HG03135 (cell line): ENCODE measurements around the gene TMEM250.

ENCODE experiments used
- ATAC-seq: cut with Tn5 transposase; IDR thresholded peaks from one replicate; pipeline ENCODE4 v1.9.1; 2021; ENCODE audit warnings: mild to moderate bottlenecking, moderate library complexity; ENCODE audit not compliant: unreplicated experiment

The TMEM250 gene

DNA sequence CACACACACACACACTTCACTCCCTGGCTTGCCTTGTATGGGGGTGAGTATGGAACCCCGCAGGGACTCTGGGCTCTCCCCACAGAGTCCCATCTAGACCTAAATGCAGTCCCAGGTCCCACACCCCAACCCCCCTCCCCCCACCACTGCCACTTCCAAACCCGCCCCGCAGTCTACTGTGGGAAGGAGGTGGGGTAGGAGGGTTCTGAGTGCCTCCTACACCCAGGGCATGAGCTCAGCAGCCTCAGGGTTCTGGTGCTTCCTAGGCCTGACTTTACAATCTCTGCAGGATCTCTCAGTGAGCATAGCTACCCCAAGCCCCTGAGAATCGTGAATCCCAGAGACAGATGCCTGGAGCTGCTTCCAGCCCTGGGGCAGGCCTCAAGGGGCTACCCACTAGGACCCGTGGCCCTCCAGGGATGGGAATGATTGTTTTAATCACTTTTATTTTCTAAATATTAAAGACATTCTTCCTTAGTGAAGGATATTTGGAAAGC is 22.1 kb downstream of the TMEM250 start:
- no peak for ATAC-seq

DNA sequence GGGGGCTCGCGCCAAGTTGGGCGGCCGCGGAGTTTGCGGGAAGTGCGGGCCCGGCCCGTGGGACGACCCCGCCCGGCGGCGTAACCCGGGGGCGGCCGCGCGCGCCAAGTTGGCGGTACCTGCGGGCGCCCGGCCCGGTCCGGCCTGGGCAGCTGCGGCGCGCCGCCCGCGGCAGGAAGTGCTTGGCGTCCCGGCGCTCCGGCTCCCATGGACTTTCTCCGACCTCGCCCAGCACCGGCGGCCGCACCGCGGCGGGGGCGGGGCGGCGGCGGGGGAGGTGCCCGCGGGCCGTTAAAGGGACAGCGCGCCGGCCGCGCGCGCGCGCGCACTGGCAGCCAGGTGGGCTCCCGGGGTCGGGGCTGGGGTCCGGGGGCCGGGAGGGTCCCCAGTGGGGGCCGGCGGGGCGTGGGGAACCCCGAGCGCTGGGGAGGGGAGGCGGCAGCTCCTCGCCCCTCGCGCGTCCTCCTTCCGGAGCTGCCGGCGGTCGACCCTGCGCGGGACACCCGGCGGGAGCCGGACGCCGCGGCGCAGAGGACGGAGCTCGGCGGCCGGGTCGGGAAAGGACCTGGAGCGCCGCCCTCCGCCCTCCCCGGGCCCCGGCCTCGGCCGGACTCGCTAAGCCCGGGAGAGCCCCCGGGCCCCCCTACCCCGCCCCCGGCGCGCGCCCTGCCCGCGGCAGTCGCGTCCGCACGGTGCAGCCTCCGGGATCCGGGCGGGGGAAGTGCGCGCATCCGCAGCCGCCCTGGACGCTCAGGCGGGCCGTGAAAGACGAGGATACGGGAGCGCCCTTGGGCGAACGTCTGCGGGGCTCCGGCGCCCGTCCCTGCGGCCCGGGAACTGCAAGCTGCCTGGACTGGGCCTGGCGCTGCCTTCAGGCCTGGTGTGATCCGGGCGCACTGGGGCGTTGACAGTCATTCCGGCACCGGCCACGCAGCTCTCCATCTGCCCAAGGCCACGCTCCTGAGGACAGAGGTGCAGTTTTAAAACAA is 23.3 kb downstream of the TMEM250 start, which contains the start of gene NACC2:
TSS of gene NACC2 (minus strand) at position 220 of the 989 bp plus-strand sequence. CDS start 44,768 bp downstream, outside the sequence.
- no peak for ATAC-seq

DNA sequence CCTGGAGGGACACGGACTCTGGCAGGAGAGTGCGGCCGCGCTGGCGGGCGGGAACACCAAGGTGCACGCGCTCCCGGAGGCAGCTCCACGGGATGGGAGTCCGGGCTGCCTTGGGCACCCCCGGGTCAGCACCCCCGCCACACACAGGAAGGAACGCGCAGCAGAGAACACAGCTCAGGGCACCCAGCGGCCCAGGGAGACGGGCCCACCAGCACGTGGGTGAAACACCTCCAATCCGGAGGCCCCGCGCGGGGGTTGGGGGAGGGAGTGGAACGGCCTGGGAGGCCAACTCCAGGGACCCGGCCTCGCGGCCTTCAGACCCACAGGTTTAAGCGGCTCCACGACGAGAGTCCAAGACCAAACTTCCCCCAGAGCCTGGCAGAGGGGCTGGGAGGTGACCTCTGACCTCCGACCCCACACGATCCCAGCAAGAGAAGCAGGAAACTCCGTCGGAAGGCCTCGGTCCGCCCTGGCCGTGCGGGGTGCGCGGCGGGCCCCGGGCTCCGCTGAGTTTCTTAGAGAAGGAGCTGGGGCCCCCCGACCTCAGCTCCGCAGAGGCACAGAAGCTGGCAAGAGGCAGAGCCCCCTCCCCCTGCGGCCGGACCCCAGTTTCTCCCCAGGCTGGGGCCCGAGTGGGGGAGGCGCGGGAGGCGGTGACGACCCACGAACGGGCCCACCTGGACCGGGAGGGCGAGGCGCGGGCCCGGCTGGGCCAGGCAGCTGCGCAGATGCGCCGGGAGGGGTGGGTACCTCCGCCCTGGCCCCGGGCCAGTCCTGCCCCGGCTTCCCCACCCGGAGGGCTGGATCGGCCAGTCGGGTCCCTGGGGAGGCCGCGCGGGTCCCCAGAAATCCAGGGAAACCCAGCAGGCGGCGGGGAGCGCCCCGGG is 24.4 kb downstream of the TMEM250 start:
- ATAC-seq: no peak

DNA sequence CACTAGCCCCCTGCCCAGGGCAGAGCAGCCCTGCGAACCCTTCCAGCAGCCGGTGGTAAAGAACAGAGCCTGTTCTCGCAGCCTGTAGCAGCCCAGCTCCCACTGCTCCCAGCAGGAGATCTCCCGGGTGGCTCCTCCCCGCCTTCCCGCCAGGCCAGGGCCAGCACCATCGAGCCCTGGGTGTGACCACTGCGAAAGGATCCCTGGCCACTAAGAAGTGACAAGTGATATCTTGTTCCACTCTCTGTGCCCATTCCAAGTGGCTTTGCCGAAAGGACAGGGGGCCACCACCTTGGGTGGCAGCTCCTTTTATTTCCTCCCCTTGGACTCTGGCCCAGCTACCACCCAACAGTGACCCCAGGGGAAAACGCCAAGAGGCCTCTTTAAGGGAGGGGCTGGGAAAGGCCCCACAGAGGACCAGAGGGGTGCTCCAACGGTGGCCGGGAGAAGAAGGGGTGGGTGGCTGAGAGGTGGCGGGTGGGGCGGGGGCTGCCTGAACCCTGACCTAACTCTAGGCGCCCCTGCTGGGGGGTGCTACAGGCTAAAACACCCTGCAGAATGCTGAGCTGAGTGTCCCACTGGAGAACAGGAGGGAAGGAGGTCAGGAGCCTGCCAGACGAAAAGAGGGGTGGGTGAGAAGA is 25.2 kb downstream of the TMEM250 start:
- ATAC-seq: no peak

DNA sequence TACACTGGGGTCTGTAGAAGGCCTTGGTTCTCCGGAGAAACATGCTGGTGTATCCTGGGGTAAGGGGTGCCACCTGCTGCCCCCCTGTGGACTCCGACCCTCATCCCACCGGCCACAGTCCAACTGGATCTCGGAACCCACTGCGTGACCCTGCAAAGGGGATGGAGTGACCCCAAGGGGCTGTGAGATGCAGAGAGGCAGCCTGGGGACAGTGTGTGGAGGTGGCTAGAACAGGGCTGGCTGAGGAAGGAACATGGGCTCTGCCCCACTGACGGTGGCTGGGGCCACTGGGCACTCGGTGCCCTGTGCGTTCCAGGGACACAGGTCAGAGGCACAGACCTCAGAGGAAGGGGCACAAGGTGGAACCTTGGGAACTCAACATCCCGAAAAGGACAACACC is 25.9 kb downstream of the TMEM250 start:
- no peak for ATAC-seq

DNA sequence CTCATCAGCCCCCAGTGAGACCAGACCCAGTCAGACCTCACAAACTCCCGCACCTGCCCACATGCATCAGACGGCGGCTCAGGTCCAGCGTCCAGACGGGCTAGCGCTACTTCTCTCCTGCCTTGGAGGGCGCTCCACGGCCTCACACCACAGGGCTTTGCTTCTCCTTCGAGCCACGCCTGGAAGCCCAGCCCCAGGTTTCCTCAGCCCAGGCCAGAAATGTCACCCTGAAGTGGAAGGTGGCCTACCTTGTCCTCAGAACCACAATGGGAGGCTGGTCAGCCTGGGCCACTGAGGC is 26.4 kb downstream of the TMEM250 start:
- ATAC-seq: no peak

DNA sequence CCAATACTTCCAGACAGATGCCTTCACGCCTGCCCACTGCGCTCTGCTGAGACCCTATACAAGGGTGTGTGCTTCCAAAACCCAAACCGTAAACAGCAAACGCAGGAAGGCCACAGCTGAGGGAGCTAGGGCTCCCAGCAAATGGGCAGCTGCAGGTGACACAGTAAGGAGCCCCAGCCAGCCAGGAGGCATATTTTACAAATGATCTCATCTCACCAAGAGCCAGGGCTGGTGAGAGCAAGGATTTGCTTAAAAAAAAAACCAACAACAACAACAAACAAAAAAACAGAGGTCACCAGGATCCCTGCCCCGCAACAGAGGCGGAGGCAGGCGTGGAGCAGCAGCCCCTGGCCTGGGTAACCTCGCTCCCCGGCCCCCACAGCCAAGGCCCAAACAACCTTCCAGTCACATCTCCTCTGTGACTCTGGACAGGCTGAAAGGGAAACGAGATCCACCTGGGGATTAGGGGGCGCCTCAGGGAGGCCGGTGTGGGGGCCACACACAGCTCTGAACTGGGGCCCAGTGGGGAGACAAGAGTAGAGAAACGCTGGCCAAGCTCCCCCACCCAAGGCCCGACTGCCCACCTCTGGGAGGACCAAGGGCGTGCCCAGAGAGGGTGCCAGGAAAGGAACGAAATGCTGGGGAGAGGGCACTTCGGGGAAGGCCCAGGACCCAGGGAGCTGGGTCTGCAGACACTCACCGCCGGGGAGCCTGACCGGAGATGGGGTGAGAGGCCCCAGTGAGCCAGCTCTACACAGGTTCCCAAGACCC is 26.9 kb downstream of the TMEM250 start:
- no peak for ATAC-seq

DNA sequence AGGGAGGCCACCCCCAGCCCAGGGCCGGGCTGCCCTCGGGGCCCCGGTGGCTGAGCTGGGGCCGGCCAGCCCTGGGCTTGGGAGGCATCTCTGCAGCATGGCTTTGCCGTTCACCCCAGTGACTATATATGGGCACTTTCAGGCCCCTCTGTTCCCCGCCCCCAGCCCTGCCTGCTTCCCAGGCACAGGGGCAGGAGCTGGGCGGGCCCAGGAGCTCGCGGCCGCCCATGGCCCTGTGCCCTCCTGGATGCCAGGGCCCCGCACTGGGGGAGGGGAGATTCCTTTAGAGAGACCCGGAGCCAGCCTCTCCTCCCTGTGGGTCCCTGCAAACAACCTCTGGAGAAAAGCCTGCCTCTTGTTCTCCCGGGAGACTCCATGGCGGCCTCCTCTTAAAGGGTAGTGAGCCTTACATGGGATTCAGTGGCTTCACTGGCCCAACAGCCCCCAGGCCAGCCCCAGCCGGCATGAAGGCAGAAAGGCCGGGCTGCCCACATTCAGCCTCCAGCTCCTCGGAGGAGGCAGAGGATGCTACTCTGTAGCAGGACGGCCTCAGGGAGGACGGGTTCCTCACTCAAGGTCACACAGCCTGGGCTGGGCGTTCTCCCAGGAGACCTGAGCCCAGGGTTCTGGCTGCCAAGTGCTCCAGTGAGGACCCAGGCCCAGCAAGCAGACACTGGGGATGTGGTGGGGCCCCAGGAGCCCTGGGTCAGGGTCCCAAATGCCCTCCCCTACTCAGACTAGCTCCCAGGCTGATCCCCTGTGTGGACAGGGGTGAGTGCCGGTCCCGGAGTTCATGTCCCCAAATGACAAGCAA is 27.7 kb downstream of the TMEM250 start:
- no peak for ATAC-seq

DNA sequence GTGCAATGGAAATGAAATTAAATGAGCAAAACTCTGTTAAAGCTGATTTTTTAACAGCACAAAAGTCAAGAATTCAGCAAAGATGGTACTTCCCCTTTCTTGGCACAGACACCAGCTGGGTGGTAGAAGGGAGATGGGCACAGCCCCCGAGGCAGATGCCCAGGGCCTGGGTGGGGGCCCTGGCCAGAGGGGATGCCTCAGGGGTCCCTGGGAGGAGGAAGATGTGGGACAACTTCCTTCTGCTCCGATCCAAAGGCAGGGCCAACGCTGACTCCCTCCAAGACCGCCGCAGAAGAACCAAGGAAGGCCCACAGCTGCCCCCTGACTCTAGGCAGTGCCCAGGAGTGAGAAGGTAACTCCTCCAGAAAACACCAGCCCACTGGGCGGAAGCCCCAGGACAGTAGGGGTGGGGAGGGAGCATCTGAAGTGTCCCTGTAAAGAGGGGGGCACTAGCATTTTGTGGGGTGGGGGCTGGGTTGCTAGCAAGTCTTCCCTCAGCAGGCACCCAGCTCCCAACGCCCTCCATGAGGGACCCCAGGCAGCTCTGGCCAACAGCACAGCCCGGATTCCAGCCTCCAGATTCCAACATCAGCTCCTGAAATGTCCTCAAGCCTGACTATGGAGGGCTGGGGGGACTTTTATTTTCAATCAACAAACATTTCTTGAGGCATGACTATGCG is 28.5 kb downstream of the TMEM250 start:
- ATAC-seq: no peak

DNA sequence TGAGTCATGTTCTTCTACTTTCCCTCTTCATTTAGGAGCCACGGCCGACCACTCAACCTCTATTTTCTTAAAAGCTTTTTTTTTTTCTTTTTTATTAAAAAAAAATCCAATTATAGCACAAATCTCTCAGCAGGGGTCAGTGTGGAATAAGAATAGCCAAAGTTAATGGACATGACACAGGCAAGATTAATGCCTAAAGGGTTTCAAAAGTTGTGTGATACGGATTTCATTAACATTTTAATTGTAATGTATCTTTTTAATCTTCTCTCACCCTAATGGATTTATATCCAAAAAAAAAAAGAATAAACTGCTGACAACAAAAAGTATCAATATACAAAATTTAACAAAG is 29.0 kb downstream of the TMEM250 start:
- ATAC-seq: no peak

DNA sequence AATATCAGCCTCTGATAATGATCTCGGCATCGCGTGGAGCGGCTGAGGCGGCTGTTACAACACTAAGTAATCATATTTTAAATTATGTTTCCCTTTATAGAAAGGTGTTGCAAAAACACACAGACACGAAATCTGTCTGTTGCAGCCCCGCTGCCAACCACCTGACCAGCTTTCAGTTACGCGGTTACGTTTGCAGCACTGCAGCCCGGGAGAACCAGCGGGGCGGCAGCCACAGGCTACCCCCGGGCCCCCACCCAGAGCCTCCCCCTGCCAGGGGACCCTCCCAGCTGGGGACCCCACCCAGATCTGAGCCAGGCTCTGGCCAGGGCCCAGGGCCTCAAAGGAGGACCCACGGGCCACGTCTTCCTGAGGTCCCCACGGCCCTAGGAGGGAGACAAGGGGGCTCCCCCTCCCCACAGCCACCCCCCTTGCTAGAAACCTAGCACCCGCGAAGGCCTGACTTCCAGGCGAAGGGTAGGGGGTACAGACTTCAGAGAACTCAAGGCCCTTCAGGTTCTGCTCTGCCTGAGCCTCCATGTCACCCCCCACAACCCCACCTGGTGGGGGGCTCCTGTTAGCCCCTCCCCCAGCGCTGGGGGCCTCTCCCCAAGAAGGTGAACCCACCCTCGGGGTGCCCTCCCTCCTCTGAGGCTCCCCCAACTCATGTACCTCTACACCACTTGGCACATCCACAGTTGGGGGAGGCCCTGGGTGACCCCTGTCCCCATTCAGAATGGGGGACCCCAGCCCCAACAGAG is 29.6 kb downstream of the TMEM250 start:
- ATAC-seq: no peak

DNA sequence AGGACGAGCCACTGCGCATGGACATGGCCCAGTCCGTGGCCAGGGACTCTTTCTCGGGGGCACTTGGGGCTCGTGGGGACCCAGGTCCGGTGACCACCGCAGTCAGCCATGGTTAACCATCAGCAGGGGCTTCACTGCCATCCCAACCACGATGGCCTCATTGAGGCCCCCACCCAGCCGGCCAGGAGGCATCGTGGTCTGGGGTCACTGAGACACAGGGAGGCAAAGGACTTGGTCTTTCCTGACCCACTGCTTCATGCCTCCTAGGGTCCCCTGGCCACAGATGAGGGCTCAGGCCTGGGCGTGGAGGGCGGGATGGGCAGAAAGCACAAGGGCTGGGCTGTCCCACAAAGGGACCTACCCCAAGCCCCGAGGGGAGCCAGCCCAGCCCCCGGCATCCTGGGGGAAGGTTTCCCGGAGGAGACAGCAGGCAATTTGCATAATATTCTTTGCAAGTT is 30.2 kb downstream of the TMEM250 start:
- no peak for ATAC-seq

DNA sequence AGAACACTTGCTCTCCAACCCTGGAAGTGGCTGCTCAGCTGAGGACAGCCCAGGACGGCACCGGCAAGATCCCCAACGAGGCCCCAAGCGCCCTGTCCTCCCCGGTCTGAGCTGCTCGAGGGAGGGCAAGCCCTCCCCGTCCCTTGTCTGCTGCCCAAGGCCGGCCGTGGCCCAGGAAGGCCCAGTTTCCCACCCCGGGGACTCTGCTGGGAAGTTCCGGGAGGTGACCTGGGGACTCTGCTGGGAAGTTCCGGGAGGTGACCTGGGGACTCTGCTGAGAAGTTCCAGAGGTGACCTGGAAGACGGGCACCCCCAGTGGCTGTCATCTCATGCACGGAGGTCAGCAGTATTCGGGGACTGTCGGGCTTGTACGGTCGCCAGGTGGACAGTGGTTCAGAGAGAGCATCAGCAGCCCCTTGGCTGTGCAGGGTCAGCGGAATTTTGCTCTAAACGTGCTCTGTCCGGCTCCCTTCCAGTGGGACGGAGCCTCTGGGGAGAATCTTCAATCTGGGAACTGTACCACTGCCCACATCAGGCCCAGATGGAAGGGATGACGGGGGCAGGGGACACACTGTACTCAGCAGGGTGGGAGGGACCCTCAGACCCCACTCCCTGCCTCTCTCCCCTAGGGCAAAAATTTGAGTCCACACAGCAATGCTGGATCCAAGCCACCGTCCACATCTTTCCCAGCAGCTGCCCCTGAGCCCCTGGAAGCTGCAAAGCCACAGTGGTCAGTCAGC is 30.8 kb downstream of the TMEM250 start:
- ATAC-seq: no peak

DNA sequence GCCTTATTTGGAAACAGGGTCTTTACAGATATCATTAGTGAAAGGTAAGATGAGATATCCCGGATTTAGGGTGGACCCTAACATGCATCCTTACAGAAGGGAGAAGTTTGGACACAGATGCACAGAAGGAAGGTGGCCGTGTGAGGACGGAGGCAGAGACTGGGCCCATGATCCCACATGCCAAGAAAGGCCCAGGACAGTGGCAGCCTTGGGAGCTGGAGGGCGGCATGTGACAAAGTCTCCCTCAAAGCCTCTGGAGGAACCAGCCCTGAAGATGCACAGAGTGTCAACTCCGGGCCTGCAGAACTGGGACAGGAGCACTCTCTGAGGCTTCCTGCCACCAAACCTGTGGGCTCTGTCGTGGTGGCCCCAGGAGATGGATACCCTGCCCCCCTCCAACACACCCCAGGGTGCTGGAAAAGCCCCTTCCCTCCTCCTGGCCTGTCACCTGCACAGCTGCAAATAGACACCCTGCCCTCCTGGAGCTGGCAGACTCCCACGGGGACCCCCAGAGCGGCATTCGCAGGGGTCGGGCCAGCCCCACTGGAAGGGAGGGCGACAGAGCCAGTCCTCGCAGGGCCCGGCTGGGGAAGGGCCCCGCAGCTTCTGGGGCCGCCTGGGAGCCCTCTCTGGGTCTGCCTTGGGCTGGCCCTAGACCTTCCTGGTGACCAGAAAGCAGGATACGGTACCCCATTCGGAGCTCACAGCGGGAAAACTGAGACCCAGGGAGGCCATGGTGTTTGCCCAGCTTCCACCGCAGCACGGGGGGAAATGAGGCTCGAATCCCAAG is 31.5 kb downstream of the TMEM250 start:
- ATAC-seq: no peak

DNA sequence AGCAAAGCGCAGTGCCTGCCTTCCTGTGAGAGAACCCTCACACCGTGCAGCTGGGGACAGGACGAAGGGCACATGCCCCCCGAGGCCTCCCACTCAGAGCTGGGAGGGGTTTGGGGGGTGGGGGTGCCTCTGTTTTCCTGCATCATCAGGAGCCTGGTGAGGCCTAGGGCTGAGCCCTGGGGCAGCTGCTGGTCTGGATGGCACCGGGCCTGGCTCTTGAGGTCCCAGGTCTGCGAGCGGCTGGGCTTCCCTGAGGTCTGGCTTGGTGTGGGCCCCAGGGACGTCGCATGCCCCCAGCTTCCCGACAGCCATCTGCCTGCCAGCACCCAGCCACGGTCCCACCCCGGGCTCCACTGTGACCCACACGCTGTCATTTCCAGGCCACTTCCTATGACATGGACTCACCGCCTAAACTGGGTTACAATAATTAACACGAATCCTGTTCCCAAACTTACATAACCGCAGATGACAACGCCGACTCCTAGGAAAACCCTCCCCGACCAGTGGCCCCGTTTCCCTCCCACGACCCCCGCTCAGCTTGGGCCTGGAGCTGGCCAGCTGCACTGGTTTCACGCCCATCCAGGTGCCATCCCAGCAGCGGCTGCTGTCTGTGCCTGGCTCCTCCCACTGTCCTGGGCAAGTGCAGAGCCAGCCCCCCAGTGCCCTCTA is 32.3 kb downstream of the TMEM250 start:
- ATAC-seq: no peak

DNA sequence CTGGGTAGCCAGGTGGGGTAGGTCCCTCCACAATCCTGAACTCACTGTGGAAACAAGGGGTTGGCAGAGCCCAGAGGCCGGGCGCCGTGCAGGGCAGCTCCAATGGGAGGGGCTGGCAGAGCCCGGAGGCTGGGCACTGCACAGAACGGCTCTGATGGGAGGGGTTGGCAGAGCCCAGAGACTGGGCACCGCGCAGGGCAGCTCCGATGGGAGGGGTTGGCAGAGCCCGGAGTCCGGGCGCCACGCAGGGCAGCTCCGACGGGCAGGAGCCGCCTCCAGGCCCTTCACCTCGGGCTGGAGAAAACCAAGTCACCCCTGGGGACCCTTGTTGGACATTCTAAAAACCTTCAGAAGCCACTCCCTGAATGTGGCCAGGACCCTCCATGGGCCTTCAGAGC is 32.9 kb downstream of the TMEM250 start:
- no peak for ATAC-seq
